ENCODE results near the gene COX4I2.

COX4I2 gene

GRCh38 chr20:31673435-31673834, 35.7 kb downstream of the COX4I2 start:
- TF ChIP-seq SPI1 (IDR thresholded peaks at IDR 0.05; ENCODE audit: low read depth, low read length) (no peak), TAF1 (IDR thresholded peaks at IDR 0.05; ENCODE audit: low read depth, low read length) (no peak), POLR2A (IDR thresholded peaks at IDR 0.05; ENCODE audit: low read depth, low read length) (no peak), PAX5 (IDR thresholded peaks at IDR 0.05; ENCODE audit: insufficient read depth, low read length, severe bottlenecking) (no peak), POU2F2 (IDR thresholded peaks at IDR 0.05; ENCODE audit: low read depth, low read length) (no peak), POLR2AphosphoS5 (IDR thresholded peaks at IDR 0.05; ENCODE audit: low read depth, low read length) (no peak)
- FAIRE-seq (no peak), DNase-seq (ENCODE audit: insufficient read length, low spot score) (no peak)

DNA sequence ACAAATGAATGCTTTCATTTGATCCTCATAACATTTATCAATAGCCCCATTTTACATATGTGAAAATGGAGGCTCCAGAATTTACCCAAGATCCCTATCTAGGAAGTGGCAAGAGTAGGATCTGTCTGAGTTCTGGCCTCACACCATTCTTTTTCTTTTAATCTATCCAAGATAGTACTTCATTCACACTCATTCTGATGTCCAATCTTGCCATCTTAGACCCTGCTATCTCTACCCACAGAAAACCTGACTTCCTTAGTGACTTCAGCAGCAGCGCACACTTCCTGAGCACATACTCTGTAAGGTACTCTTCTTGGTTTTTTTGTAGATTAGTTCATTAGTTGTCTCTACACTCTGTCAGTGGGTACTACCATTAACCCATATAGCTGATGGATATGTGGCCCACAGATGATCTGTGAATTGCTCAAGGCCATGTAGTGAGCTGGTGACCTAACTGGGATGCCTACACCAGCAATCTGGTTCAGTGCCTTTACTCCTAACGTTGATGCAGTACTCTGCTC, 36.3 kb downstream of the COX4I2 start:
- DNase-seq (ENCODE audit: insufficient read length, low spot score): no peak
- no peak for FAIRE-seq
- TF ChIP-seq PAX5 (IDR thresholded peaks at IDR 0.05; ENCODE audit: insufficient read depth, low read length, severe bottlenecking) (no peak), POLR2AphosphoS5 (IDR thresholded peaks at IDR 0.05; ENCODE audit: low read depth, low read length) (no peak), POU2F2 (IDR thresholded peaks at IDR 0.05; ENCODE audit: low read depth, low read length) (no peak), SPI1 (IDR thresholded peaks at IDR 0.05; ENCODE audit: low read depth, low read length) (no peak), POLR2A (IDR thresholded peaks at IDR 0.05; ENCODE audit: low read depth, low read length) (no peak)

DNA sequence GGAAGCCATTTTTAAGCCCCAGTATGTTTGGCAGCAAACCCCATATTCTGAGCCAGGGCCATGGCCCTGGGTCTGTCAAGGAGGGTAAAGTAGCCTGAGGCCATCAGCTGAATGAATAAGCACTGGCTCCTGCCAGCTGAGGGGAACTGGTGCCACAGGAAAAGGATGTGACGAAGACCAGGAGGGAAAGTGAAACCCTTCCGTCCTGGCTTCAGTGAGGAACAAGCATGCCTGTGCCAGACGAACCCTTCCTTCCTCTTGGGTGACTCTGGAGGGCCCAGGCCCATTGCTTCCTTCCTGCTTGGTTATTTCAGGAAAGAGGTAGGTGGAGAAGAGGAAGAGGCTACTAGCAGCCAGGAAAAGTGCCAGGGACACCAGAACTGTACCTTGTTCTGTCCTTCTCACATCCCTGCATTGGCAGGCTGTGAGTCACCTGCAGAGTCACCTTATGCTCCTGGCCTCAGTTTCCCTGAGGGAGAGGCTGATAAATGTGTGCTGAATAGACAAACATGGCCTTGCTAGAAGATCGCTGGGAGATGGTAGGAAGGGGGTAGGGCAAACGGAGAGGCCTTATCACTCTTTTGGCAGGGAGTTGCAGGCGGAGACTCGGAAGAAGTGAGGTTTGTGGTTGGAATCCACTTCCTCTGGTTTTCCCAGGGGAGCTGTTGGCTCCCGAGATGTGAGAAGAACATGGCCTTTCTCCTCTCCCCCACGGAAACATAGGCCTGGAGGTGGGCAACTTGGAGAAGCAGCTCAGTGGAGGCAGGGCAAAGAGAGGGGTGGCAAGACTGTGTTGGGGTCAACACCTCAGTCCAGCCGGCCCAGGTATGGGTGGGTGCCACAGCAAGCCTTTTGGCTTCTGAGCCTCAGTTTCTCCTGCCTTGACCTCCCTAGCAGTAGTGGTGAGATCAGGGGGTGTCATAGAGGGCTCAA, 37.4 kb downstream of the COX4I2 start:
- TF ChIP-seq POLR2AphosphoS5 (IDR thresholded peaks at IDR 0.05; ENCODE audit: low read depth, low read length) (peak; percentile 66; the same call in 1 of the 2 replicates), POU2F2 (IDR thresholded peaks at IDR 0.05; ENCODE audit: low read depth, low read length) (0 out of 2 replicates have a peak, but pooled peaks have one; percentile 36), SPI1 (IDR thresholded peaks at IDR 0.05; ENCODE audit: low read depth, low read length) (peak; percentile 64), PAX5 (IDR thresholded peaks at IDR 0.05; ENCODE audit: insufficient read depth, low read length, severe bottlenecking) (no peak), POLR2A (IDR thresholded peaks at IDR 0.05; ENCODE audit: low read depth, low read length) (peak; percentile 64; the same call in 1 of the 2 replicates), TAF1 (IDR thresholded peaks at IDR 0.05; ENCODE audit: low read depth, low read length) (peak; percentile 64; the same call in 1 of the 2 replicates)
- DNase-seq (ENCODE audit: insufficient read length, low spot score) (no peak), FAIRE-seq (peak; percentile 68)

DNA sequence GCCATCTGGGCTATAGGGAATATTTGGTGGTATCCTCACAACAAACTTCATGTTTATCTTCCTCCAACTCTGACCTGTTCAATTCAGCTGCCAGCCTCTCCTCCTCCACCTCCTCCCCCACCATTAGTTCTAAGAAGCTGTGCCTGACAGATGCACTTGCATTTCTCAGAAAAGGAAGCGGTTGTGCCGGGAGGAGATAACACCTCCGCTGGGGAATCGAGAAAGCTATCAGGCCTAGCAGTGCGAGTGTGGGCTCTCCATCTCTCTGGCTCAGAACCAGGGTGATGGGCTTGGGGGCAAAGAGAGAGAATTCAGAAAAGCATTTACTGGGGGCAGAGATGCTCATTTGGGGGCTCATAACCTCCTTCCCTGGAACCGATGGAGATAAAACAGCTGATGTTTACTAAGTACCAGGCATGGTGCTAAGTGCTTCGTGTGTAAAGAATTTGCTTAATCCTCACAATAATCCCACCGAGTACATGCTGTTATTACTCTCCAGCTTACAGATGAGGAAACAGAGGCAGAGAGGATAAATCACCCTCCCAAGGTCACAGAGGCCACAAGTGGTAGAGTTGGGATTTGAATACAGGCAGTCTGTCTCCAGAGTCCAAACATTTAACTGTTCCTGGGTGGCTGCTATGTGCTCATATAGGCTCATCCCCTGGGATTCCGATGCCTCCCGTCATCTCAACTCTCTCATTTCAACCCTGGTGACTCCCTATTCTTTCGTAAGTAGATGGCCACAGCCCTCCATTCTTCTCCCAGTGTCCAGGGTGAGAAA, 38.3 kb downstream of the COX4I2 start:
- TF ChIP-seq POLR2AphosphoS5 (IDR thresholded peaks at IDR 0.05; ENCODE audit: low read depth, low read length) (no peak), SPI1 (IDR thresholded peaks at IDR 0.05; ENCODE audit: low read depth, low read length) (peak; percentile 34; the same call in 1 of the 2 replicates), POLR2A (IDR thresholded peaks at IDR 0.05; ENCODE audit: low read depth, low read length) (no peak)
- DNase-seq (ENCODE audit: insufficient read length, low spot score): no peak
- no peak for FAIRE-seq

DNA sequence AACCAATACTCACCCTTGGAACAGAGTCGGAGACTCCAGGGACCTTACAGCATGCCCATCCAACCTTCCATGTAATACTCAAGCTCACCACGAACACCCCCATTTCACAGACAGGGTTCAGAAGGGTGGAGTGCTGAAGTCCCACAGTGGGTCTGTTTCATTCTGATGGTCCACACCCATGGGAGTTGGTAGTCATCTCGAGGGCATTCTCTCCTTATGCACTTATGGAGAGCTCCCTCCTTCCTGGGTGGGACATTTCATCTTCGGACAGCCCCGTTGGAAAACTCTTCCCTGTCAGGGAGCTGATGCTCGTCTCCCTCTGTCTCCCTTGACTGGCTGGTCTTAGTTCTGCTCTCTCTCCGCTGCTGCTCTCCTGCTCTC, 38.9 kb downstream of the COX4I2 start:
- TF ChIP-seq POLR2AphosphoS5 (IDR thresholded peaks at IDR 0.05; ENCODE audit: low read depth, low read length): no peak
- TF ChIP-seq POU2F2 (IDR thresholded peaks at IDR 0.05; ENCODE audit: low read depth, low read length): no peak
- no peak for TF ChIP-seq PAX5 (IDR thresholded peaks at IDR 0.05; ENCODE audit: insufficient read depth, low read length, severe bottlenecking)
- TF ChIP-seq TAF1 (IDR thresholded peaks at IDR 0.05; ENCODE audit: low read depth, low read length): no peak
- TF ChIP-seq SPI1 (IDR thresholded peaks at IDR 0.05; ENCODE audit: low read depth, low read length): no peak
- no peak for TF ChIP-seq POLR2A (IDR thresholded peaks at IDR 0.05; ENCODE audit: low read depth, low read length)
- DNase-seq (ENCODE audit: insufficient read length, low spot score): no peak
- FAIRE-seq: no peak

GRCh38 chr20:31677553-31678260, 40.0 kb downstream of the COX4I2 start:
- TF ChIP-seq POU2F2 (IDR thresholded peaks at IDR 0.05; ENCODE audit: low read depth, low read length): no peak
- no peak for TF ChIP-seq TAF1 (IDR thresholded peaks at IDR 0.05; ENCODE audit: low read depth, low read length)
- no peak for TF ChIP-seq PAX5 (IDR thresholded peaks at IDR 0.05; ENCODE audit: insufficient read depth, low read length, severe bottlenecking)
- no peak for TF ChIP-seq POLR2A (IDR thresholded peaks at IDR 0.05; ENCODE audit: low read depth, low read length)
- no peak for TF ChIP-seq SPI1 (IDR thresholded peaks at IDR 0.05; ENCODE audit: low read depth, low read length)
- TF ChIP-seq POLR2AphosphoS5 (IDR thresholded peaks at IDR 0.05; ENCODE audit: low read depth, low read length): no peak
- no peak for FAIRE-seq
- DNase-seq (ENCODE audit: insufficient read length, low spot score): no peak

DNA sequence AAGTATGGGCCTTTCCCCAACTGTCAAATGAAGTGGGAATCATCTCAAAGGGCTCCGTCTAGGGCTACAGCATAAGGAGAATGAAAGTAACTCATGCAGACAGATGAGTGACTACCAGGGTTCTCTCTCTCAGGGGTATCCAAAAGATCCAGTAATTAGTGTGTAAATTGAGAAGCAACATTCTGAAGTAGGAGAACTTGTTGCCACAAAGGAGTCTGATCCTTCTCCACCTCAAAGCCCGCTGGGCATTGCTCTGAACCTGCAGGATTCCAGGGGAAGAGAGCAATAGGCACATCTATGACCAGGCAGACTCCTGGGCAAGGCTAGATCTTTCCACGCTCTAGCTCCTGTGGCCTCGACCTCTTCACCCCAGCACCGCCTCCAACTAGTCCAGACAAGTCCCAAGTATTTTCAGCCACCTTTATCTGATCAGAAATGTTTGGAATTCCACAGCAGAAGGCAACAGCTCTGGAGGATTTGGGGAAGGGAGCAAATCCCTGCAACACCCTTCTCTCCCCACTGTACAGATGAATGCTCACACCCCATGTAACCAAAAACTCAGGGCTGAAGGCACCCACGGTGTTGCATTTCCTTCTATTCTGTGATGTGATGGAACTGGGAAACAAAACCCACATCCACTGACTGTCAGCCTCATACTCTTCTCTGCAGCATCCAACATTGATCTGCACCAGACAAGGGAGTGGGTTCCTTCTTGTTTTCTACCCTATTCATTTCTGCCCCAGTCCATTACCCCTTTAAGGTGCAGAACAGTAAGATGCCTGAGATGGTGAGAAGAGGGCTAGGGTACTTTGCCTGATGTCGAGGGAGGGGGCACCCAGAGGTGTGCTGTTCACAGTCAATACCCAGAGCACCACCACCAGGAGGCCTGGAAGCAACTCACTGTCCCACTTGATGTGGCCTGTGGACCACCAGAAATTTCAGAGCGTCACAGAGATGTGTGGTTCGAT, 41.0 kb downstream of the COX4I2 start:
- no peak for FAIRE-seq
- no peak for TF ChIP-seq TAF1 (IDR thresholded peaks at IDR 0.05; ENCODE audit: low read depth, low read length)
- DNase-seq (ENCODE audit: insufficient read length, low spot score): no peak
